Posterior vena cava (tissue), 2 donors: Measurements from ENCODE around the gene LAIR1. TPM values are rescaled to one million over a fixed set of nuclear protein-coding genes. Genes with fewer than 3 reads are reported as not detected.
"Not testable (repeated sequence)": the region's sequence is repeated elsewhere in the genome, so short reads cannot be mapped to it uniquely, and the experiment has no call there.

Source experiments
- DNase-seq: peaks from one replicate; pipeline ENCODE4 v3.0.0-alpha.2; 2020; ENCODE audit warnings: low spot score
- intact Hi-C, 2 donors: fragments of 100-400 bp; cut with DNase I; formaldehyde crosslinking; loops; one replicate each; pipeline versions ENCODE4 v1.14.1 to v1.14.2; 2022 to 2023
- total RNA-seq, 2 donors: library from RNA; stranded (reverse); fragmentation: NEBNext Ultra II Directional; extraction: Animal tissue kit (Norgen Biotek cat#: 25700); gene quantifications; one replicate each; pipeline ENCODE4 v1.2.1, GENCODE V29; 2021
- donor health status: DM: yes; HTN: yes; CAD: no.
- donor health status: DM: yes; HTN: yes; CAD: no.

LAIR1 gene
- total RNA-seq, 2 donors from 2014 or later: 18.3 to 42.2 TPM

- no peak for DNase-seq
- intact Hi-C loops: no loop called here
Observed at GRCh38 chr19:54354761-54355160, 10.0 kb downstream of the LAIR1 start.

GRCh38 chr19:54352546-54352945, 12.2 kb downstream of the LAIR1 start:
- intact Hi-C loops: no loop called here
- peak; percentile 17 for DNase-seq

GRCh38 chr19:54352041-54352440, 12.7 kb downstream of the LAIR1 start:
- no peak for DNase-seq
- intact Hi-C loops: no loop called here

- intact Hi-C loops: no loop called here
- DNase-seq: no peak
Observed at GRCh38 chr19:54351474-54351873, 13.3 kb downstream of the LAIR1 start.

GRCh38 chr19:54345938-54346386, 18.8 kb downstream of the LAIR1 start:
- intact Hi-C loops: no loop called here
- DNase-seq: no peak

- DNase-seq: peak; percentile 9
- intact Hi-C loops: no loop called here
Observed at GRCh38 chr19:54343868-54344267, 20.9 kb downstream of the LAIR1 start.

- DNase-seq: peak; percentile 51
- intact Hi-C loops: no loop called here
Observed at GRCh38 chr19:54341295-54341694, 23.4 kb downstream of the LAIR1 start.

- DNase-seq: peak; percentile 72
- intact Hi-C loops: no loop called here
Observed at GRCh38 chr19:54339646-54340358, 24.9 kb downstream of the LAIR1 start.

GRCh38 chr19:54338521-54338920, 26.2 kb downstream of the LAIR1 start:
- peak; percentile 68 for DNase-seq
- intact Hi-C loops: no loop called here

- DNase-seq: peak; percentile 36
- intact Hi-C loops: no loop called here
Observed at GRCh38 chr19:54337858-54338230, 26.9 kb downstream of the LAIR1 start.

GRCh38 chr19:54336893-54337857, 27.6 kb downstream of the LAIR1 start:
- intact Hi-C loops: no loop called here
- peak; percentile 76 for DNase-seq

- intact Hi-C loops: no loop called here
- peak; percentile 55 for DNase-seq
Observed at GRCh38 chr19:54335979-54336892, 28.5 kb downstream of the LAIR1 start.

- no peak for DNase-seq
- intact Hi-C loops: no loop called here
Observed at GRCh38 chr19:54335164-54335563, 29.6 kb downstream of the LAIR1 start.

GRCh38 chr19:54333586-54334298, 31.0 kb downstream of the LAIR1 start:
- intact Hi-C loops: no loop called here
- DNase-seq: peak; percentile 36

- DNase-seq: peak; percentile 51
- intact Hi-C loops: no loop called here
Observed at GRCh38 chr19:54332149-54332548, 32.6 kb downstream of the LAIR1 start.

- peak; percentile 66 for DNase-seq
- intact Hi-C loops: no loop called here
Observed at GRCh38 chr19:54331626-54332025, 33.1 kb downstream of the LAIR1 start.

GRCh38 chr19:54329476-54330165, 35.1 kb downstream of the LAIR1 start:
- peak; percentile 58 for DNase-seq
- intact Hi-C loops: no loop called here

- DNase-seq, intact Hi-C loops: not testable (repeated sequence)
Observed at GRCh38 chr19:54328781-54329180, 36.0 kb downstream of the LAIR1 start.
